Measurements from ENCODE around the gene DZIP1L.
"Not testable (repeated sequence)": the region's sequence is repeated elsewhere in the genome, so short reads cannot be mapped to it uniquely, and the experiment has no call there.

Gene DZIP1L, protein sequence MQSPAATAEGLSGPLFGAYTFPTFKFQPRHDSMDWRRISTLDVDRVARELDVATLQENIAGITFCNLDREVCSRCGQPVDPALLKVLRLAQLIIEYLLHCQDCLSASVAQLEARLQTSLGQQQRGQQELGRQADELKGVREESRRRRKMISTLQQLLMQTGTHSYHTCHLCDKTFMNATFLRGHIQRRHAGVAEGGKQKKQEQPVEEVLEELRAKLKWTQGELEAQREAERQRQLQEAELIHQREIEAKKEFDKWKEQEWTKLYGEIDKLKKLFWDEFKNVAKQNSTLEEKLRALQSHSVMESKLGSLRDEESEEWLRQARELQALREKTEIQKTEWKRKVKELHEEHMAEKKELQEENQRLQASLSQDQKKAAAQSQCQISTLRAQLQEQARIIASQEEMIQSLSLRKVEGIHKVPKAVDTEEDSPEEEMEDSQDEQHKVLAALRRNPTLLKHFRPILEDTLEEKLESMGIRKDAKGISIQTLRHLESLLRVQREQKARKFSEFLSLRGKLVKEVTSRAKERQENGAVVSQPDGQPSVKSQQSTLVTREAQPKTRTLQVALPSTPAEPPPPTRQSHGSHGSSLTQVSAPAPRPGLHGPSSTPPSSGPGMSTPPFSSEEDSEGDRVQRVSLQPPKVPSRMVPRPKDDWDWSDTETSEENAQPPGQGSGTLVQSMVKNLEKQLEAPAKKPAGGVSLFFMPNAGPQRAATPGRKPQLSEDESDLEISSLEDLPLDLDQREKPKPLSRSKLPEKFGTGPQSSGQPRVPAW
- total RNA-seq: 0 reads per million in 3 donors

GRCh38 chr3:138114988-138115971 is at the start of gene DZIP1L:
Gene DZIP1L, minus strand, starts transcription at chr3:138115608. Its CDS starts 11,637 bp downstream, at chr3:138103971.
- DNase-seq: no peak
- Histone ChIP-seq H3K27me3 (replicated peaks; ENCODE audit: control insufficient read depth, insufficient read depth, low read length, poor library complexity, severe bottlenecking) (peaks cover 3% of the 10 kb centered on the region), H3K27ac (ENCODE audit: insufficient read depth, low read length, poor library complexity, severe bottlenecking) (no peak within 1 kb of the TSS), H3K4me1 (ENCODE audit: control insufficient read depth, insufficient read depth, low read length, poor library complexity, severe bottlenecking) (no peaks in the 10 kb centered on the region), H3K4me3 (ENCODE audit: insufficient read depth, low read depth, low read length, poor library complexity, severe bottlenecking) (peak within 1 kb of the TSS; percentile 54), H3K9me3 (ENCODE audit: control insufficient read depth, low read length) (no peaks in the 10 kb centered on the region), H3K36me3 (ENCODE audit: control insufficient read depth, insufficient read depth, low read length) (no peaks in the 10 kb centered on the region)

GRCh38 chr3:138165061-138165460 is 49.7 kb upstream of the DZIP1L start:
- H3K36me3 ChIP-seq (ENCODE audit: control insufficient read depth, insufficient read depth, low read length): peaks cover 49% of the 10 kb centered on the region
- no peak for DNase-seq
- no peaks in the 10 kb centered on the region for H3K9me3 ChIP-seq (ENCODE audit: control insufficient read depth, low read length)
- H3K27ac ChIP-seq (ENCODE audit: insufficient read depth, low read length, poor library complexity, severe bottlenecking): no peak overlapping the region
- no peak overlapping the region for H3K4me3 ChIP-seq (ENCODE audit: insufficient read depth, low read depth, low read length, poor library complexity, severe bottlenecking)
- no peaks in the 10 kb centered on the region for H3K4me1 ChIP-seq (ENCODE audit: control insufficient read depth, insufficient read depth, low read length, poor library complexity, severe bottlenecking)
- no peaks in the 10 kb centered on the region for H3K27me3 ChIP-seq (replicated peaks; ENCODE audit: control insufficient read depth, insufficient read depth, low read length, poor library complexity, severe bottlenecking)

DNA sequence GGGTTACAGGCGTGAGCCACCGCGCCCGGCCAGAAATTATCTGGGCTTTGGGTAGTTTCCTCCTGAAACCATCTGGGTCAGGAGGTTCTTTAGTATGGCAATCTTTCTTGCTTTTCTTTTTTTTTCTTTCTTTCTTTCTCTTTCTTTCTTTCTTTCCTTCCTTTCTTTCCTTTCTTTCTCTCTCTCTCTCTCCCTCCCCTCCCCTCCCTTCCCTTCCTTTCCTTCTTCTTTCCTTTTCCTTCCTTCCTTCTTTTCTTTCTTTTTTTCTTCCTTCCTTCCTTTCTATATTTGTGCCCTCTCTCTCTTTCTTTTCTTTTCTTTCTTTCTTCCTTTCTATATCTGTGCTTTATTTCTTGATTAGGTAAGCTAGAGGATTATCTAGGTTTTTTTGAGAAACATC is 42.3 kb upstream of the DZIP1L start:
- Histone ChIP-seq H3K4me3 (ENCODE audit: insufficient read depth, low read depth, low read length, poor library complexity, severe bottlenecking) (no peak overlapping the region), H3K9me3 (ENCODE audit: control insufficient read depth, low read length) (no peaks in the 10 kb centered on the region), H3K27ac (ENCODE audit: insufficient read depth, low read length, poor library complexity, severe bottlenecking) (no peak overlapping the region), H3K4me1 (ENCODE audit: control insufficient read depth, insufficient read depth, low read length, poor library complexity, severe bottlenecking) (no peaks in the 10 kb centered on the region), H3K36me3 (ENCODE audit: control insufficient read depth, insufficient read depth, low read length) (peaks cover 5% of the 10 kb centered on the region), H3K27me3 (replicated peaks; ENCODE audit: control insufficient read depth, insufficient read depth, low read length, poor library complexity, severe bottlenecking) (no peaks in the 10 kb centered on the region)
- DNase-seq: no peak

DNA sequence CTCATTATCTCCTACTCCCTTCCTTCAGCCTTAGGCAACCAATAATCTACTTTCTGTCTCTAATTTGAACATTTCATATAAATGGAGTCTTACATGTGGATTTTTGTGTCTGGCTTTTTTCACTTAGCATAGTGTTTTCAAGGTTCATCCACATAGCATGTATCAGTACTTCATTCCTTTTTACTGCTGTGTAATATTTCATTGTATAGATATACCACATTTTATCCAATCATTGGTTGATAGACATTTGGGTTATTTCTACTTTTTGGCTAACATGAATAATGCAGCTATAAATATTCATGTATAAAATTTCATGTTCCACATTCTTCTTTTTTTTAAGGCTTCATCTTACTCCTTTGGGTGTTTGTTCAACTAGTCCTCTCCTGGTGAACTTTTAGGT is 39.1 kb upstream of the DZIP1L start:
- Histone ChIP-seq H3K9me3 (ENCODE audit: control insufficient read depth, low read length) (no peaks in the 10 kb centered on the region), H3K27me3 (replicated peaks; ENCODE audit: control insufficient read depth, insufficient read depth, low read length, poor library complexity, severe bottlenecking) (no peaks in the 10 kb centered on the region), H3K4me1 (ENCODE audit: control insufficient read depth, insufficient read depth, low read length, poor library complexity, severe bottlenecking) (no peaks in the 10 kb centered on the region), H3K36me3 (ENCODE audit: control insufficient read depth, insufficient read depth, low read length) (no peaks in the 10 kb centered on the region), H3K27ac (ENCODE audit: insufficient read depth, low read length, poor library complexity, severe bottlenecking) (no peak overlapping the region), H3K4me3 (ENCODE audit: insufficient read depth, low read depth, low read length, poor library complexity, severe bottlenecking) (no peak overlapping the region)
- DNase-seq: no peak

DNA sequence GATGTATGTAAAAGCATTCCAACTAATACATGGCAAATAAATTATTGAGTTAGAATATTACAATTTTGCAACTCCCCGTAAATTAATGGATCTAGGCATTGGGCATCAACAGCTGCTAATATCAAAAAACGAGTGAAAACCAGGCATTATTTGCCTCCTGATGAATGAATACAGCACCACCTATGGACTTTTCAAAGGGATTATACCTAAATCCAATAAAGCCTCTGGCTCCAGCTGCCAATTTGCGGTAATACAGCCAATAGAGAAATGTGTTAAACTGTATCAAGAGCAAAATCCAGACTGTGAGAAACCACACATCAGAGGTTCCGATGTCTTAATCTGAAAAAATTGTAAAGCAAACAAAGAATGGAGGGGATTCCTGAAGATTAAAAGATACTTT is 33.1 kb upstream of the DZIP1L start:
- Histone ChIP-seq H3K4me3 (ENCODE audit: insufficient read depth, low read depth, low read length, poor library complexity, severe bottlenecking) (no peak overlapping the region), H3K27me3 (replicated peaks; ENCODE audit: control insufficient read depth, insufficient read depth, low read length, poor library complexity, severe bottlenecking) (no peaks in the 10 kb centered on the region), H3K27ac (ENCODE audit: insufficient read depth, low read length, poor library complexity, severe bottlenecking) (no peak overlapping the region), H3K9me3 (ENCODE audit: control insufficient read depth, low read length) (no peaks in the 10 kb centered on the region), H3K36me3 (ENCODE audit: control insufficient read depth, insufficient read depth, low read length) (no peaks in the 10 kb centered on the region), H3K4me1 (ENCODE audit: control insufficient read depth, insufficient read depth, low read length, poor library complexity, severe bottlenecking) (no peaks in the 10 kb centered on the region)
- DNase-seq: no peak

GRCh38 chr3:138142181-138142580 is 26.8 kb upstream of the DZIP1L start:
- not testable (repeated sequence) for H3K27me3 ChIP-seq (replicated peaks; ENCODE audit: control insufficient read depth, insufficient read depth, low read length, poor library complexity, severe bottlenecking); H3K4me1 ChIP-seq (ENCODE audit: control insufficient read depth, insufficient read depth, low read length, poor library complexity, severe bottlenecking); H3K4me3 ChIP-seq (ENCODE audit: insufficient read depth, low read depth, low read length, poor library complexity, severe bottlenecking); H3K36me3 ChIP-seq (ENCODE audit: control insufficient read depth, insufficient read depth, low read length); H3K27ac ChIP-seq (ENCODE audit: insufficient read depth, low read length, poor library complexity, severe bottlenecking); H3K9me3 ChIP-seq (ENCODE audit: control insufficient read depth, low read length); DNase-seq

DNA sequence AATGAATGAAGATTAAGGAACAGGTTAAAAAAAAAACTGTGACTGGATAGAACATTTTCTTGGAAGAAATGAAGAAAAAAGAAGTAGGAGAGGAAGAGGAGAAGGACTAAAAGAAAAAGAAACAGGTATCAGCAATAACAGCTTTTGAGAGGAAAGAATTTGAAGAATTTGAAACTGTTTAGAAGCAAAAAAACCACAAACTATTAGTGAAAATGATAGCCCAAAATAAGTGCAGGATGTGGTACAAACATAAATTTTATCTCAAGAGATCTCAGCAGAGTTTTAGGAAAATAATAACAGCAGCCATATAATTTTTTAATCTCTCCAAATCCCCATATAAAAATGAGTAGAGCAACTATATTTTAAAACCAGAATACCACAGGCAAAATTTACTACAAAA is 25.5 kb upstream of the DZIP1L start:
- Histone ChIP-seq H3K36me3 (ENCODE audit: control insufficient read depth, insufficient read depth, low read length) (no peaks in the 10 kb centered on the region), H3K4me3 (ENCODE audit: insufficient read depth, low read depth, low read length, poor library complexity, severe bottlenecking) (no peak overlapping the region), H3K27me3 (replicated peaks; ENCODE audit: control insufficient read depth, insufficient read depth, low read length, poor library complexity, severe bottlenecking) (no peaks in the 10 kb centered on the region), H3K27ac (ENCODE audit: insufficient read depth, low read length, poor library complexity, severe bottlenecking) (no peak overlapping the region), H3K9me3 (ENCODE audit: control insufficient read depth, low read length) (no peaks in the 10 kb centered on the region), H3K4me1 (ENCODE audit: control insufficient read depth, insufficient read depth, low read length, poor library complexity, severe bottlenecking) (no peaks in the 10 kb centered on the region)
- no peak for DNase-seq

DNA sequence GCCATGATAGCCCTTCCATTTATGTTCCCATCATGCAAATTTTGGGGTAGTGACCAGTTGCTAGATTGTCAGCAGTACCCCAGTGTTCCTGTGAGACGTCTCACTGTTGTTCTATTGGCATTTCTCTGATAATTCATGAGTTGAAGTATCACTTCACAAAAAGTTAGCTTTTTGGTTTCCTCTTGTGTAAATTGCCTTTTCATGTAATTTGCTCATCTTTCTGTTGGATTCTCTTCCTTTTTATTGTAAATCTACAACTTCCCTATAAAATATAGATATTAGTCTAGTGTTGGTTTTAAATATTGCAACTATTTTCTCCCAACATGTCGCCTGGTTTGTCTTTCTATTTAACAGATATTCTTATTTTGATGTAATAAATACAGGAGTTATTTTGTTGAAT is 24.3 kb upstream of the DZIP1L start:
- Histone ChIP-seq H3K27me3 (replicated peaks; ENCODE audit: control insufficient read depth, insufficient read depth, low read length, poor library complexity, severe bottlenecking) (no peaks in the 10 kb centered on the region), H3K27ac (ENCODE audit: insufficient read depth, low read length, poor library complexity, severe bottlenecking) (no peak overlapping the region), H3K9me3 (ENCODE audit: control insufficient read depth, low read length) (no peaks in the 10 kb centered on the region), H3K4me3 (ENCODE audit: insufficient read depth, low read depth, low read length, poor library complexity, severe bottlenecking) (no peak overlapping the region), H3K36me3 (ENCODE audit: control insufficient read depth, insufficient read depth, low read length) (no peaks in the 10 kb centered on the region), H3K4me1 (ENCODE audit: control insufficient read depth, insufficient read depth, low read length, poor library complexity, severe bottlenecking) (no peaks in the 10 kb centered on the region)
- no peak for DNase-seq

DNA sequence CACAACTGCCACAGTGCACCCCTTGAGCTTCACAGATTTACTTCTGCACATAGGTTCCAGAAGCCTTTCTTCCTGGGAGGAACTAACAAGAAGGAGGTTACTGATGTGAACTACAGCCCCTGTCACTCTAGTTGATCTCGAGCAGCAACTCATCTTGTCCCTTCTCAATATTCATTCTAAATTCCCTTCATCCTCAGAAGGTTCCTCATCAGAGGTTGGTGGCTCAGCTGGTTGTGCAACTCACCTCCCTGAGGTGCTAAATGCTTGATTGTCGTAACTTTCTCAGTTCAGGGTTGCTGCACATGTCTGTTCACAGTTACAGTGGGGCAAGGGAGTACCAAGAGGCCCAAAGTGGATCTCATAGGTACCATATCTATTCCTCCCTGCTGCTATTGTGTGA is 22.5 kb upstream of the DZIP1L start:
- Histone ChIP-seq H3K9me3 (ENCODE audit: control insufficient read depth, low read length) (no peaks in the 10 kb centered on the region), H3K36me3 (ENCODE audit: control insufficient read depth, insufficient read depth, low read length) (no peaks in the 10 kb centered on the region), H3K4me1 (ENCODE audit: control insufficient read depth, insufficient read depth, low read length, poor library complexity, severe bottlenecking) (no peaks in the 10 kb centered on the region), H3K4me3 (ENCODE audit: insufficient read depth, low read depth, low read length, poor library complexity, severe bottlenecking) (no peak overlapping the region), H3K27me3 (replicated peaks; ENCODE audit: control insufficient read depth, insufficient read depth, low read length, poor library complexity, severe bottlenecking) (no peaks in the 10 kb centered on the region), H3K27ac (ENCODE audit: insufficient read depth, low read length, poor library complexity, severe bottlenecking) (no peak overlapping the region)
- DNase-seq: no peak

All from effector memory CD4-positive, alpha-beta T cell (primary cell).